Progenitor cell of endocrine pancreas (in vitro differentiated cells): ENCODE results near the gene GPS1. TPM values are rescaled to one million over a fixed set of nuclear protein-coding genes. Genes with fewer than 3 reads are reported as not detected.

Experiments used
- DNase-seq: peaks from one replicate; pipeline ENCODE4 v3.0.0; 2021; ENCODE audit warnings: low spot score; ENCODE audit not compliant: unreplicated experiment
- H3K27ac Mint-ChIP-seq: 2 replicates; pipeline ENCODE4 v1.8.0; 2021; ENCODE audit warnings: mild to moderate bottlenecking, moderate library complexity, mixed read lengths
- H3K27me3 Mint-ChIP-seq: 2 replicates; pipeline ENCODE4 v1.8.0; 2021; ENCODE audit warnings: mixed read lengths
- H3K36me3 Mint-ChIP-seq: 2 replicates; pipeline ENCODE4 v1.8.0; 2022; ENCODE audit warnings: mixed read lengths; ENCODE audit not compliant: insufficient read depth
- H3K4me1 Mint-ChIP-seq: 2 replicates; pipeline ENCODE4 v1.8.0; 2021; ENCODE audit warnings: low read depth, mixed read lengths
- H3K4me3 Mint-ChIP-seq: 2 replicates; pipeline ENCODE4 v1.8.0; 2021; ENCODE audit warnings: low read depth, mild to moderate bottlenecking, moderate library complexity, mixed read lengths
- H3K9me3 Mint-ChIP-seq: 2 replicates; pipeline ENCODE4 v1.8.0; 2021; ENCODE audit warnings: low read depth, mixed read lengths
- CTCF ChIP-seq: fragments of 200-600 bp; sonication (generic); IDR thresholded peaks from one replicate; pipeline ENCODE4 v1.5.0; 2021; ENCODE audit warnings: antibody characterized with exemption, mild to moderate bottlenecking; ENCODE audit not compliant: unreplicated experiment
- total RNA-seq: library from RNA; stranded (reverse); gene quantifications from 2 replicates; pipeline ENCODE4 v1.2.1, GENCODE V29; 2021

GPS1 gene
- total RNA-seq, 1 donor from 2014 or later = 137 TPM

- no peak overlapping the region for H3K4me3 Mint-ChIP-seq
- no peaks in the 10 kb centered on the region for H3K9me3 Mint-ChIP-seq
- no peaks in the 10 kb centered on the region for H3K27me3 Mint-ChIP-seq
- DNase-seq = no peak
- peaks cover 3% of the 10 kb centered on the region for H3K36me3 Mint-ChIP-seq
- no peak overlapping the region for H3K27ac Mint-ChIP-seq
- no peaks in the 10 kb centered on the region for H3K4me1 Mint-ChIP-seq
- TF ChIP-seq CTCF = no peak
Observed at GRCh38 chr17:82085031-82085861, 33.5 kb downstream of the GPS1 start.

- H3K27me3 Mint-ChIP-seq = no peaks in the 10 kb centered on the region
- no peaks in the 10 kb centered on the region for H3K4me1 Mint-ChIP-seq
- TF ChIP-seq CTCF = no peak
Observed at GRCh38 chr17:82085931-82086764, 34.5 kb downstream of the GPS1 start.

DNA sequence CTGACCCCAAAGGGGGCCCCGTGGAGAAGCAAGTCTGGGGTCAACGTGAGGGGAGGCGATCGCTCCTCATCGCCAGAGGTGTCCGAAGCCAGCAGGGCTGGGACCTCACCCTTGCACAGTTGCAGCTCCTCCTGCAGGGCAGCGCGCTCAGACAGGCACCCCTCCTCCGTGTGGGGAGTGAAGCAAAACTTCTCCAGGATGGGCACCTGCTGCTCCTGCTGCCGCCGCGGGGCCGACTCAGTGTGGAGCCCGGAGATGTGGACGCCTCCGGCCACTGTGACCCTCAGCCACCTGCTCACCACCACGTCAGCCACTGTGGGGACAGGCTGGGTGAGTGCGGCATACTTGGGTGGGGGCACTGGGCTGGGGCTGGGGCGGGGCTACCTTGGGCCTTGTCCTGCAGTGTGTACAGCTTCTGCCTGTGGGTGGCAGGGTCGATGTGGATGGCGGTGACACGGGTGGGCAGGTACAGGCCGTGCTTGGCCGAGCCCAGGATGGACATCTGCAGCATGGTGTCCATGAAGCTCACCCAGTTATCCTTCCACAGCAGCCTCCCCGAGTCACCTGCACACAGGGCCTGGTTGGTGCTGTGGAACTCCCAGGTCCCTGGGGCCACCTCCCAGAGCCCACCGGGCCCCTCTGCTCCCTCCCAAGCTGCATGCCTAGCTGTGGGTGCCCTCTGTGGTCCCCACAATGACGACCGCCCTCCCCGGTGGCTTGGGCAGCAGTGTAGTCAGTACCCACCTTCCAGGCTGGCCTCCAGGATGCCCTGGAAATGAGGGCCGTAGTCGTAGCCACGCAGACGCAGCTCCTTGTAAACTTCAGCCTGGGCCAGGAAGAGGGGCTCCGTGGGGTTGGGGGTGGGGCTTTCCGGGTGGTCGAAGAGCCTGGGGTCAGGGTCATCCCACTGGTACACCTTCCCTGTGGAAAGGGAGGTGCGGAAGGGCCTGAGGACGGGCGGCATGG is 35.5 kb downstream of the GPS1 start:
- no peak overlapping the region for H3K4me3 Mint-ChIP-seq
- no peak overlapping the region for H3K27ac Mint-ChIP-seq
- peaks cover 3% of the 10 kb centered on the region for H3K36me3 Mint-ChIP-seq

More at GRCh38 chr17:82085931-82086764, 34.5 kb downstream of the GPS1 start:
- Mint-ChIP-seq H3K9me3 (no peaks in the 10 kb centered on the region), H3K36me3 (peaks cover 3% of the 10 kb centered on the region), H3K27ac (no peak overlapping the region), H3K4me3 (no peak overlapping the region)
- no peak for DNase-seq

GRCh38 chr17:82087961-82088837 is 36.5 kb downstream of the GPS1 start:
- no peak overlapping the region for H3K4me3 Mint-ChIP-seq
- no peaks in the 10 kb centered on the region for H3K4me1 Mint-ChIP-seq
- H3K27me3 Mint-ChIP-seq = no peaks in the 10 kb centered on the region
- TF ChIP-seq CTCF = no peak
- H3K36me3 Mint-ChIP-seq = peaks cover 3% of the 10 kb centered on the region
- no peak overlapping the region for H3K27ac Mint-ChIP-seq
- H3K9me3 Mint-ChIP-seq = no peaks in the 10 kb centered on the region
- no peak for DNase-seq

More for the DNA sequence above, 35.5 kb downstream of the GPS1 start:
- no peaks in the 10 kb centered on the region for H3K27me3 Mint-ChIP-seq
- no peak for DNase-seq
- H3K9me3 Mint-ChIP-seq = no peaks in the 10 kb centered on the region
- no peak for TF ChIP-seq CTCF
- no peaks in the 10 kb centered on the region for H3K4me1 Mint-ChIP-seq
